RWPE2 (cell line): ENCODE data around the gene MAPT.

Experiments
- ATAC-seq: fragments of 200-7000 bp; cut with Tn5 transposase; 3 replicates; pipeline ENCODE4 v1.9.1; 2021; ENCODE audit warnings: low read depth
- DNase-seq: peaks from one replicate; pipeline ENCODE4 v3.0.0-alpha.2; 2020; ENCODE audit warnings: low spot score
- H3K27ac ChIP-seq: fragments of 450-650 bp; 2 replicates; pipeline ENCODE4 v1.5.1; 2017; ENCODE audit warnings: mild to moderate bottlenecking; ENCODE audit not compliant: poor library complexity, severe bottlenecking
- H3K27me3 ChIP-seq: fragments of 250-450 bp; sonication (Bioruptor Pico); 2 replicates; pipeline ENCODE4 v1.5.1; 2021; ENCODE audit warnings: mild to moderate bottlenecking, moderate library complexity; ENCODE audit not compliant: insufficient read depth, poor library complexity, severe bottlenecking
- H3K36me3 ChIP-seq: fragments of 250-450 bp; sonication (Bioruptor Pico); 2 replicates; pipeline ENCODE4 v1.5.1; 2020; ENCODE audit warnings: low read depth, mild to moderate bottlenecking, moderate library complexity
- H3K4me1 ChIP-seq: fragments of 250-450 bp; sonication (Bioruptor Pico); 2 replicates; pipeline ENCODE4 v1.5.1; 2021; ENCODE audit warnings: mild to moderate bottlenecking, moderate library complexity; ENCODE audit not compliant: insufficient read depth, poor library complexity, severe bottlenecking
- H3K4me3 ChIP-seq: fragments of 250-450 bp; sonication (Bioruptor Pico); 2 replicates; pipeline ENCODE4 v1.5.1; 2021; ENCODE audit warnings: mild to moderate bottlenecking, moderate library complexity; ENCODE audit not compliant: severe bottlenecking
- H3K9me3 ChIP-seq: fragments of 250-450 bp; sonication (Bioruptor Pico); 2 replicates; pipeline ENCODE4 v1.5.1; 2021; ENCODE audit warnings: mild to moderate bottlenecking, moderate library complexity; ENCODE audit not compliant: severe bottlenecking
- CTCF ChIP-seq: fragments of 450-650 bp; IDR thresholded peaks from one replicate; pipeline ENCODE4 v1.5.1; 2017; ENCODE audit warnings: mild to moderate bottlenecking, moderate library complexity; ENCODE audit not compliant: poor library complexity, severe bottlenecking

The MAPT gene

GRCh38 chr17:45961206-45961605, 66.9 kb downstream of the MAPT start:
- H3K4me1 ChIP-seq, result no peaks in the 10 kb centered on the region
- no peak for DNase-seq
- no peak overlapping the region for H3K27ac ChIP-seq
- peaks cover 13% of the 10 kb centered on the region for H3K27me3 ChIP-seq
- no peak for ATAC-seq
- H3K36me3 ChIP-seq, result no peaks in the 10 kb centered on the region
- no peak overlapping the region for H3K4me3 ChIP-seq
- H3K9me3 ChIP-seq, result no peaks in the 10 kb centered on the region
- no peak for TF ChIP-seq CTCF

GRCh38 chr17:45962221-45962972, 68.0 kb downstream of the MAPT start:
- no peaks in the 10 kb centered on the region for H3K4me1 ChIP-seq
- DNase-seq (no peak), ATAC-seq (no peak)
- H3K27me3 ChIP-seq, result peaks cover 25% of the 10 kb centered on the region
- H3K9me3 ChIP-seq, result no peaks in the 10 kb centered on the region
- no peak overlapping the region for H3K27ac ChIP-seq
- no peak overlapping the region for H3K4me3 ChIP-seq
- TF ChIP-seq CTCF, result no peak
- no peaks in the 10 kb centered on the region for H3K36me3 ChIP-seq

- H3K4me1 ChIP-seq, result no peaks in the 10 kb centered on the region
- H3K4me3 ChIP-seq, result no peak overlapping the region
- H3K9me3 ChIP-seq, result no peaks in the 10 kb centered on the region
- no peak for ATAC-seq
- TF ChIP-seq CTCF, result no peak
- peaks cover 31% of the 10 kb centered on the region for H3K27me3 ChIP-seq
- no peaks in the 10 kb centered on the region for H3K36me3 ChIP-seq
- H3K27ac ChIP-seq, result no peak overlapping the region
- no peak for DNase-seq
These were observed 68.9 kb downstream of the MAPT start for GRCh38 chr17:45963283-45963682.

- DNase-seq, result no peak
- no peak for TF ChIP-seq CTCF
- Histone ChIP-seq H3K9me3 (no peaks in the 10 kb centered on the region), H3K27ac (no peak overlapping the region), H3K36me3 (no peaks in the 10 kb centered on the region), H3K4me3 (no peak overlapping the region), H3K4me1 (no peaks in the 10 kb centered on the region), H3K27me3 (peaks cover 31% of the 10 kb centered on the region)
- ATAC-seq, result no peak
These were observed 69.5 kb downstream of the MAPT start for GRCh38 chr17:45963889-45964288.

GRCh38 chr17:45964634-45965033, 70.3 kb downstream of the MAPT start:
- Histone ChIP-seq H3K27me3 (peaks cover 31% of the 10 kb centered on the region), H3K36me3 (no peaks in the 10 kb centered on the region), H3K4me1 (no peaks in the 10 kb centered on the region), H3K9me3 (no peaks in the 10 kb centered on the region), H3K4me3 (no peak overlapping the region), H3K27ac (no peak overlapping the region)
- no peak for ATAC-seq
- no peak for DNase-seq
- no peak for TF ChIP-seq CTCF
